ENCODE data around the gene PPL. TPM values are rescaled to one million over a fixed set of nuclear protein-coding genes. Genes with fewer than 3 reads are reported as not detected.
"Not testable (repeated sequence)": the region's sequence is repeated elsewhere in the genome, so short reads cannot be mapped to it uniquely, and the experiment has no call there.

Gene PPL
- total and polyA plus RNA-seq, 8 donors = 10.4 to 27.2 (median 14.6) TPM

GRCh38 chr16:4933871-4934395 is 3.0 kb downstream of the PPL start:
- H3K36me3 ChIP-seq = no peaks in the 10 kb centered on the region
- no peaks in the 10 kb centered on the region for H3K27me3 ChIP-seq
- H3K4me3 ChIP-seq = no peak overlapping the region
- intact Hi-C loops (cut with DNase I) = no loop called here
- no peak overlapping the region for H3K27ac ChIP-seq
- WGBS, 2 donors = 80 to 82% methylated on average over 15 of the region's 15 CpGs
- FAIRE-seq (no peak), DNase-seq (no peak), ATAC-seq (no peak)
- H3K4me1 ChIP-seq = peaks cover 0 to 6% (median 6%) of the 10 kb centered on the region in 3 donors
- TF ChIP-seq, protein P1, sequence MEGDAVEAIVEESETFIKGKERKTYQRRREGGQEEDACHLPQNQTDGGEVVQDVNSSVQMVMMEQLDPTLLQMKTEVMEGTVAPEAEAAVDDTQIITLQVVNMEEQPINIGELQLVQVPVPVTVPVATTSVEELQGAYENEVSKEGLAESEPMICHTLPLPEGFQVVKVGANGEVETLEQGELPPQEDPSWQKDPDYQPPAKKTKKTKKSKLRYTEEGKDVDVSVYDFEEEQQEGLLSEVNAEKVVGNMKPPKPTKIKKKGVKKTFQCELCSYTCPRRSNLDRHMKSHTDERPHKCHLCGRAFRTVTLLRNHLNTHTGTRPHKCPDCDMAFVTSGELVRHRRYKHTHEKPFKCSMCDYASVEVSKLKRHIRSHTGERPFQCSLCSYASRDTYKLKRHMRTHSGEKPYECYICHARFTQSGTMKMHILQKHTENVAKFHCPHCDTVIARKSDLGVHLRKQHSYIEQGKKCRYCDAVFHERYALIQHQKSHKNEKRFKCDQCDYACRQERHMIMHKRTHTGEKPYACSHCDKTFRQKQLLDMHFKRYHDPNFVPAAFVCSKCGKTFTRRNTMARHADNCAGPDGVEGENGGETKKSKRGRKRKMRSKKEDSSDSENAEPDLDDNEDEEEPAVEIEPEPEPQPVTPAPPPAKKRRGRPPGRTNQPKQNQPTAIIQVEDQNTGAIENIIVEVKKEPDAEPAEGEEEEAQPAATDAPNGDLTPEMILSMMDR (IDR thresholded peaks at IDR 0.05) = no peak
- H3K9me3 ChIP-seq = no peaks in the 10 kb centered on the region

- H3K27ac ChIP-seq = no peak overlapping the region
- intact Hi-C loops (cut with DNase I) = no loop called here
- WGBS, 2 donors = 72 to 76% methylated on average over 8 of the region's 8 CpGs
- H3K27me3 ChIP-seq = no peaks in the 10 kb centered on the region
- no peak for DNase-seq
- H3K9me3 ChIP-seq = no peaks in the 10 kb centered on the region
- no peaks in the 10 kb centered on the region for H3K36me3 ChIP-seq
- FAIRE-seq = no peak
- H3K4me3 ChIP-seq = no peak overlapping the region
- peaks cover 0 to 6% (median 6%) of the 10 kb centered on the region in 3 donors for H3K4me1 ChIP-seq
- TF ChIP-seq, protein P1 (IDR thresholded peaks at IDR 0.05) = no peak
- no peak for ATAC-seq
Measured at GRCh38 chr16:4933433-4933832, 3.5 kb downstream of the PPL start.

DNA sequence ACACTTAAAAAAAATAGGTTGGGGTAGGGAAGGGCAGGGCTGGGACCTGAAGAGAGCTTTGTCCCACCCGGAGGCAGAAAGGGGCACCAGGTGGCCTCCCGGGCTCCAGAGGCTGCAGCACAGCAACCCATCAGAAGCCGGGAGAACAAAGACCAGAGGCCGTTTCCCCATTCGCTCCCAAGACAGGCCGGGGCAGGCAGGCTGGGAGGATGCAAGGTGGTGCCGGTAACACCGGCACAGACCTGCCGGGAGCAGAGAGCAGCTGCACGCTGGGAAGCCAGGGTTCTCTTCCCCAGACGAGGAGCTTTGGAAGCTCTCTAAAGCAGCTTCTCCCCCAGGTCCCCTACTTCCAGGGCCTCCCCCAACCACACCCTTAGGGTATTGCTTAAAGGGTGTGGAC is 5.6 kb downstream of the PPL start:
- WGBS, 2 donors = 85 to 88% methylated on average over 11 of the region's 11 CpGs
- ATAC-seq (no peak), FAIRE-seq (no peak), DNase-seq (no peak)
- TF ChIP-seq, protein P1 (IDR thresholded peaks at IDR 0.05) = no peak
- H3K27ac ChIP-seq = no peak overlapping the region
- H3K4me3 ChIP-seq = no peak overlapping the region
- no peaks in the 10 kb centered on the region for H3K36me3 ChIP-seq
- H3K27me3 ChIP-seq = no peaks in the 10 kb centered on the region
- no peaks in the 10 kb centered on the region for H3K4me1 ChIP-seq
- H3K9me3 ChIP-seq = no peaks in the 10 kb centered on the region
- intact Hi-C loops (cut with DNase I) = no loop called here

GRCh38 chr16:4929619-4930018 is 7.3 kb downstream of the PPL start:
- FAIRE-seq; H3K27ac ChIP-seq; H3K4me3 ChIP-seq; intact Hi-C loops (cut with DNase I); H3K27me3 ChIP-seq; H3K36me3 ChIP-seq; ATAC-seq; DNase-seq; H3K9me3 ChIP-seq: not testable (repeated sequence)
- peaks cover 0 to 10% (median 4%) of the 10 kb centered on the region in 3 donors for H3K4me1 ChIP-seq
- 95 to 100% methylated on average over 4 of the region's 4 CpGs for WGBS, 2 donors

DNA sequence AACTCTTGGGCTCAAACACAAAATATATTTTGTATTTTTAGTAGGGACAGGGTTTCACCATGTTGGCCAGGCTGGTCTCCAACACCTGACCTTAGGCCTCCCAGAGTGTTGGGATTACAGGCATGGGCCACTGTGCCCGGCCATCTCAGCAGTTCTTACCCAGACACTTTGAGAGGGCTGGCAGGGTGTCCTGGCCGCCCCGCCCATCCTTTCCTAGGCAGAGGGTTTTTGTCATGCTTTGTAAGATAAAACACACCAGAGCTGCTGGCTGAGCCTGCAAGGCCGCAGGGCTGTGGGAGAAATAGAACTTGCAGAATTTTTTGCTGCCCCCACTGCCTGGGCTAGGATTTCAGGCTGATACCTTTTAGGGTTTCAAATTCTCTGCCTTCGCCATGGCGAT is 8.7 kb downstream of the PPL start:
- Histone ChIP-seq H3K27me3 (no peaks in the 10 kb centered on the region), H3K9me3 (no peaks in the 10 kb centered on the region), H3K27ac (no peak overlapping the region), H3K4me1 (peaks cover 0 to 16% (median 10%) of the 10 kb centered on the region in 3 donors), H3K36me3 (no peaks in the 10 kb centered on the region), H3K4me3 (no peak overlapping the region)
- FAIRE-seq (no peak), DNase-seq (no peak), ATAC-seq (no peak)
- 92 to 98% methylated on average over 6 of the region's 6 CpGs for WGBS, 2 donors
- TF ChIP-seq, protein P1 (IDR thresholded peaks at IDR 0.05) = no peak
- intact Hi-C loops (cut with DNase I) = no loop called here
